ENCODE data around the gene SYF2.
"Not testable (repeated sequence)": the region's sequence is repeated elsewhere in the genome, so short reads cannot be mapped to it uniquely, and the experiment has no call there.

- TF ChIP-seq CTCF (conservative IDR thresholded peaks at IDR 0.05; ENCODE audit: low read depth, low read length), result peak; percentile 38
- not testable (repeated sequence) for TF ChIP-seq EZH2 (IDR thresholded peaks at IDR 0.05; ENCODE audit: borderline replicate concordance, low read depth, low read length, poor library complexity, severe bottlenecking)
Measured at GRCh38 chr1:25259813-25260212, 27.5 kb upstream of the SYF2 start.

Data from A673 (cell line).